HG03354 (cell line): ENCODE results near the gene DNAJC13.
"Not testable (repeated sequence)": the region's sequence is repeated elsewhere in the genome, so short reads cannot be mapped to it uniquely, and the experiment has no call there.

Experiments used
- ATAC-seq: cut with Tn5 transposase; IDR thresholded peaks from one replicate; pipeline ENCODE4 v1.9.1; 2021; ENCODE audit warnings: mild to moderate bottlenecking; ENCODE audit not compliant: unreplicated experiment, poor library complexity, severe bottlenecking

The DNAJC13 gene

DNA sequence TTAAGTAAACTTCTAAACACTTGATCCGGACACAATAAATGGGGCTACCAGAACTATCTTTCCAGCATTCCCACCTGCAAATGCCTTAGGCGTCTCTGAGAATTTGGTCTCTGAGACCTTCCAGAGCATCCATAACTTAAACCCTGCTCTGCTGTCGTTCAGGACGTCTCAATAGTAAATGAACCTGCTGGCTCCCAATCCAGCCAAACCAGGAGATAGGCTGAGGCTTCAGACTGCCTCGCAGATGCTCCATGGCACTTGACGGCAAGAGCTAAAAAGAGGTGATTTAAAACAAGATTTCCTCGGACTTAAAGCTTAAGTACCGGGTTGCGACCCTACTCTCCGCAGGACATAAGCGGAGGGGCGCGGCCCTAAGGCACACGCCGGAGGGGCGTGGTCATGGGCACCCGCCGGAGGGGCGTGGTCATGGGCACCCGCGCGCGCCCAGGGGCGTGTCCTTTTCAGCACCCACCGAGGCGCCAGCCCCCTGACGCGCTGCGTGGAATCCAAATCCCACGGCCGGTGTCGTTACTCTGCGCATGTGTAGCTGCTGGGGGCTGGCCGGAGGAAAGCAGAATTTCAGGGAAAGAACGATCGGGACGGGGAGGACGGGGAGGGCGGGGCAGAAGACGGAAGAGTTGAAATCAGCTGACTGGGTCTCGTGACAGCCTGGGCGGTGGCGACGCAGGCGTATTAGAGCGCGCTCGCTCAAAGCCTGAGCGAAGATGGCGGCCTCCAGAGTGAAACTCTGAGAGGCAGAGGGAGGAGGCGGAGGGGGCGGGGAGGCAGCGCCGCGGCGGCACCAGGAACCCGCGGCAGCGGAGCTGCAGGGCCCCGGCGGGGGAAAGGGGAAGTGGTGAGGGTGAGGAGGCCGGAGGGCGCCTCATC is at the start of gene DNAJC13:
DNAJC13 (plus strand) TSS at position 696 of the 888 bp plus-strand sequence. CDS start 17,049 bp downstream, outside the sequence.
- peak; percentile 95 for ATAC-seq

DNA sequence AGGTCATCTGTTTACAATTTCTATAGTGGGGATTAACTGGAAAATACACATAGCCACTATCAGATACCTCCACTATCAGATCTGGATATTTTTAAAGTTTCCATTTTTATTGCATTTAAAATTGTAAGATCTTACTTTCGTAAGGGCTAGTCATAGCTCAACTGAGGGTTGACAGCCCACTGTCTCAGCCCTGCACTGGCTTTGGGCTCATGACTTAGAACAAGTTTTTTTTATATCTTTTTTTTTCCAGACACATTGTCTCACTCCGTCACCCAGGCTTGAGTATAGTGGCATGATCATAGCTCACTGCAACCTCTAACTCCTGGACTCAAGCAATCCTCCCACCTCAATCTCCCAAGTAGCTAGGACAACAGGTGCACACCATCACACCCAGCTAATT is 48.8 kb upstream of the DNAJC13 start:
- ATAC-seq = no peak

GRCh38 chr3:132368962-132369361 is 48.3 kb upstream of the DNAJC13 start:
- ATAC-seq = no peak

DNA sequence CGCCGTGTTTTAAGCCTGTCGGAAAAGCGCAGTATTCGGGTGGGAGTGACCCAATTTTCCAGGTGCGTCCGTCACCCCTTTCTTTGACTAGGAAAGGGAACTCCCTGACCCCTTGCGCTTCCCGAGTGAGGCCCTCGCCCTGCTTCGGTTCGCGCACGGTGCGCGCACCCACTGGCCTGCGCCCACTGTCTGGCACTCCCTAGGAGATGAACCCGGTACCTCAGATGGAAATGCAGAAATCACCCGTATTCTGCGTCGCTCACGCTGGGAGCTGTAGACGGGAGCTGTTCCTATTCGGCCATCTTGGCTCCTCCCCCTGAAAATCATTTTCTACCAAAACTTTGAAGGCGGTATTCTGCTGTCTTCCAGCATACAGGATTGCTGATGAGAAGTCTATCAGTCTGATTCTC is 40.4 kb upstream of the DNAJC13 start:
- ATAC-seq = not testable (repeated sequence)

DNA sequence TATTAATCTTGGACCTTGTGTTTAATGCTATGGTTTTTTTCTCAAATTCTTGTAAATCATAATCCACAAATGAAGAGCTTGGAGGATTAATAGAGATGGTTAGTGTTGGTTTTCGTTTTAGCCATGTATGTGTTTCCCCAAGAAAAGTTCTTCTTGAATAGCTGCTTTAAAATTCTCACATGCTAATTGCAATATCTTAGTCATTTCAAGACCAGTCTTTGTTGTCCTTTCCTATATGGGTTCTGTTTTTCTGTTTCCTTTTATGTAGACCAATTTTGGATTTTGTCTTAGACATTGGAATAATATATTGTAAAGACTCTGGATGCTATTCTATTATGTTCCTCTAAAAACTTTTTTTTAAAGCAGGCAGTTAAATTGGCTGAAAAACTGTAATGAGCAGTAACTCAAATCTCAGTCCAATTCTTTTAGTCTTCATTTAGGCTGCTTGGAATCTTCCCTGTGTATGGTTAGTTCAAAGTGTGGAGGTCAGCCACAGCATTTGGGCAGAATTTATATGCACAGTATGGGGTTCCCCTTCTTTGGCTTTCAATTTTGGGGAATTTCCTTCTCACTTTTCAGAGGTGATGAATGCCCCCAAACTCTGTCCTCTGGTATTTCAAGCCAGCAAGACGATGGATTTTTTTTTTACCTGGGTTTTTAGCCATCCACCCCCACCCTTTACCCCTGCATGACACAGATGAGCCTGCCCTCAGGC is 39.1 kb upstream of the DNAJC13 start:
- no peak for ATAC-seq

- ATAC-seq = no peak
These were observed 38.5 kb upstream of the DNAJC13 start for GRCh38 chr3:132378846-132379245.

DNA sequence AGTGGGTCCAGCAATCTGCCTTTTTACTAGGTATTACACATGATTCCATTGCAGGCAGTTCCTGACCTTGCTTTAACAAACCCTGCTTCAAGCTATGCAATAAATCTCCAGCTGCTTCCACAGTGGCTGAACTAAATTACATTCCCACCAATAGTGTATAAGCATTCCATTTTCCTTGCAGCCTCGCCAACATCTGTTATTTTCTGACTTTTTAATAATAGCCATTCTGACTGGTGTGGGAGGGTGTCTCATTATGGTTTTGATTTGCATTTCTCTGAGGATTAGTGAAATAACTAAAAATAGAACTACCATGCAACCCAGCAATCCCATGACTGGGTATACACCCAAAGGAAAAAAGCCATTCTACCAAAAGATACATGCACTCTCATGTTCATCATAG is 36.4 kb upstream of the DNAJC13 start:
- ATAC-seq = no peak

DNA sequence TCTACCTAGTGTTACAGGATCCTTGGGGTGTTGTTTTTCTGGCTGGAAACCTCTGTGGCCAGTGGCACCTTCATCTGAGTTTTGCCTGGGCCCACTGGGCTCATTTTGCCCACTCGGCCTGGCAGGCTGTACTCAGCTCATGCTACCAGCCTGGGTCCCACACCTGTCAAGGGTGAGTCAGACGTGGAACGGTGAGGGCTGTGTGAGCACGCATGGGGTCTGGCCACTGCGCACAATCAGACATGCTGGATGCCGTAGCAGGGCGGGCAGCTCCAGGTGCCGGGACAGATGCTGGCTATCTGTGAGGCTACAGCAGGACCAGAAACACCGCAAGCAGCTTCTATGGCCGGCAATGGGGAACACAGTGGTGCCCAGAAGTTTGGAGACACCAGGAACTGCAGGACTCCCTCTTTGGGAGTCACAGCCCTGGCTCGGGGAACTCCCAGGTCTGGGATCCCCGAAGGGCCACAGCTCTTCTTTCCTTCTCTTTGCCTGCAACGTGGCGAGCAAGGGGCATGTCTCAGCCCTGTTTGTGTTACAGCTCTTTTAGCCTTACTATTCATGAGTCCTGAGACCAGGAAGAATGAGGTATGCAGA is 35.9 kb upstream of the DNAJC13 start:
- ATAC-seq = no peak

- no peak for ATAC-seq
These were observed 35.0 kb upstream of the DNAJC13 start for GRCh38 chr3:132382267-132382666.

DNA sequence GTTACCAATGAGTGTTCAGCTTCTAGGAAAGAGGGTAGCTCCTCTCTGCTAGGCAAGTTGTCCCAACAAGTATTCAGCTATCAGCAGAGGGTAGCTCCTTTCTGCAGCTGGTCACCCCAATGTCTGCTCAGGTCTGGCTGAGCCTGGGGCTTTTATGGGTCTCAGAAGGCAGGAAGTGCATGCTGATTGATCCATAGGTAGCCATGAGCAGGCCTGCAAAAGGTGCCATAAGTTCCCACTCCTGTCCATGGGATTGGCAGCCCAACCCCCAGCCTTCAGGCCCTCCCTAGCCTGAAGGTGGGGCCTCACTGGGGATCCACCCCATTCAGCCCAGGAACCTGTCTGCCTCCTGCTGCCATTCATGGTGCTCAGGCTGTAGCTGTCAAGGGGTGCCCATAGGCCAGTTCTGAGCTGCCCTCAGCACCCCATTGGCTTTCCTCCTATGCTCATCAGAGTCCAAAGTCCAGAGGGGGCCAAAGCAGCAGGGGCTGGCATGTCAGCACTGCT is 34.6 kb upstream of the DNAJC13 start:
- no peak for ATAC-seq

DNA sequence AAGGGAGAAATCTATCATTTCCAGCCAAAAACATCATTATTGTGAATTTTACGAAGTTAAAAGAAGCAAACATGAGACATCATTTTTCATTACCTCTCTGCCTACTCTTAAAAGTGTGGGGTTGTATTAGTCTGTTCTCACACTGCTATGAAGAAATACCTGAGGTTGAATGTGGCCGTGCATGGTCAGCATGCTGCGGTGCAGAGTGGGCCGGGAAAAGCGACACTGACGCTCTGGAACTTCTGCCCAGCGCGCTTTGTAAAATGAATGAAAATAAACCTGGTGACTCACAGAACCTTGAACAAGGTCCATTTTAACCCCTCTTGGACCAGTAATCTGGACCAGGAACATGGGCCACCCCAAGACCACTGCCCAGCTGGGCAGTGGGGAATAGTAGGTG is 31.0 kb upstream of the DNAJC13 start:
- no peak for ATAC-seq

GRCh38 chr3:132392675-132393074 is 24.6 kb upstream of the DNAJC13 start:
- ATAC-seq = not testable (repeated sequence)

- ATAC-seq = no peak
These were observed 23.0 kb upstream of the DNAJC13 start for GRCh38 chr3:132394320-132394719.

DNA sequence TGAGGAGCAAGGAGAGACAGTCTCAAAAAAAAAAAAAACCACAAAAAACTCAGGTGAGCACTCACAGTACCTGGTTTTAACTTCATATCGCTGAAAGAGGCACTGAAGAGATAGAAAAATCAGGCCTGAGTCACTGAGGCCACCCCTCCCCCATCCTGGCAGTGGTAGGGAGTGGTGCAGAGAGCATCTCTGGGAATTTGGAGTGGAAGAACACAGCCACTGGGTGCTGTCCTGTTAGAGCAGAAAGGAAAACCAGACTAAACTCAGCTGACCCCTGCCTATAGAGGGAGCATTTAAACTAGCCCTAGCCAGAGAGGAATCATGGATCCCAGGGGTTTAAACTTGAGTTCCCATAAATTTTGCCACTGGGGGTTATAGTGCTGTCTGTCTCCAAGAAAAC is 22.2 kb upstream of the DNAJC13 start:
- ATAC-seq = no peak

- no peak for ATAC-seq
These were observed 21.0 kb upstream of the DNAJC13 start for GRCh38 chr3:132396255-132396654.

GRCh38 chr3:132396776-132397175 is 20.5 kb upstream of the DNAJC13 start:
- ATAC-seq = not testable (repeated sequence)

- ATAC-seq = no peak
These were observed 18.0 kb upstream of the DNAJC13 start for GRCh38 chr3:132399054-132399929.

DNA sequence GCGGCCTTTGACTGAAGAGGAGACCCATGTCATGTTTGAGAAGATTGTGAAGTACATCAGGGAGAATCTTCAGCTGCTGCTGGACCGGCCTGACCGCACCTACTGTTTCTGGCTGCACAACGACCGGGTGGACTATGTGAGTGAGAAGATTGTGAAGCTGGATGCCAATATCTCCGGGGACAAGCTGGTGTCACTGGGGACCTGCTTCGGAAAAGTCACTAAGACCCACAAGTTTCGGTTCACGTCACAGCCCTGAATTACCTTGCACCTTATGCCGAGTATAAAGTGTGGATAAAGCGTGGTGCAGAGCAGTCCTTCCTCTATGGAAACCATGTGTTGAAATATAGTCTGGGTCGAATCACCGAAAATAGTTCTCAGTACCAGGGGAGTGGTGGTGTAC is 16.0 kb upstream of the DNAJC13 start:
- ATAC-seq = no peak

GRCh38 chr3:132404276-132404675 is 13.0 kb upstream of the DNAJC13 start:
- no peak for ATAC-seq
